H9 (cell line): ENCODE measurements around the gene THBS1. TPM values are rescaled to one million over a fixed set of nuclear protein-coding genes. Genes with fewer than 3 reads are reported as not detected.

Source experiments
- DNase-seq: peaks from one replicate; pipeline ENCODE4 v3.0.0-alpha.2; 2017
- H2AFZ ChIP-seq: one replicate; pipeline ENCODE4 v1.6.1; 2013; ENCODE audit warnings: mild to moderate bottlenecking, low read length, control low read depth, moderate library complexity
- H2AK5ac ChIP-seq: 2 replicates; pipeline ENCODE4 v1.6.1; 2013; ENCODE audit warnings: low read length, control low read depth, mixed read lengths; ENCODE audit not compliant: insufficient read length
- H2BK120ac ChIP-seq: one replicate; pipeline ENCODE4 v1.6.1; 2013; ENCODE audit warnings: low read depth, mild to moderate bottlenecking, low read length, control low read depth, inconsistent platforms; ENCODE audit not compliant: poor library complexity, severe bottlenecking
- H2BK12ac ChIP-seq: 2 replicates; pipeline ENCODE4 v1.6.1; 2013; ENCODE audit warnings: low read length, control low read depth, mixed read lengths, low read depth; ENCODE audit not compliant: insufficient read length
- H2BK15ac ChIP-seq: 2 replicates; pipeline ENCODE4 v1.6.1; 2013; ENCODE audit warnings: low read depth, low read length, control low read depth
- H2BK20ac ChIP-seq: one replicate; pipeline ENCODE4 v1.6.1; 2013; ENCODE audit warnings: low read depth, mild to moderate bottlenecking, low read length, control low read depth, inconsistent platforms; ENCODE audit not compliant: poor library complexity, severe bottlenecking
- H2BK5ac ChIP-seq: 2 replicates; pipeline ENCODE4 v1.6.1; 2013; ENCODE audit warnings: low read length, control low read depth, mixed read lengths; ENCODE audit not compliant: insufficient read length
- H3K14ac ChIP-seq: 2 replicates; pipeline ENCODE4 v1.6.1; 2013; ENCODE audit warnings: low read length, control low read depth; ENCODE audit not compliant: insufficient read depth
- H3K18ac ChIP-seq: 2 replicates; pipeline ENCODE4 v1.6.1; 2013; ENCODE audit warnings: low read depth, mild to moderate bottlenecking, mixed read lengths, low read length, control low read depth; ENCODE audit not compliant: insufficient read length
- H3K23ac ChIP-seq: 2 replicates; pipeline ENCODE4 v1.6.1; 2013; ENCODE audit warnings: low read length, control low read depth, mixed read lengths, low read depth; ENCODE audit not compliant: insufficient read length
- H3K23me2 ChIP-seq: 2 replicates; pipeline ENCODE4 v1.6.1; 2013; ENCODE audit warnings: low read depth, mild to moderate bottlenecking, mixed read lengths, low read length, control low read depth; ENCODE audit not compliant: insufficient read length, poor library complexity, severe bottlenecking
- H3K27ac ChIP-seq: 2 replicates; pipeline ENCODE4 v1.5.1; 2013; ENCODE audit warnings: low read length, control low read depth, mixed read lengths, low read depth; ENCODE audit not compliant: insufficient read length
- H3K27me3 ChIP-seq: 2 replicates; pipeline ENCODE4 v1.6.1; 2013; ENCODE audit warnings: low read length, control low read depth, inconsistent platforms; ENCODE audit not compliant: insufficient read depth
- H3K4ac ChIP-seq: 2 replicates; pipeline ENCODE4 v1.6.1; 2013; ENCODE audit warnings: low read depth, mild to moderate bottlenecking, control low read depth, inconsistent platforms, low read length, moderate library complexity
- H3K4me1 ChIP-seq: 2 replicates; pipeline ENCODE4 v1.6.1; 2013; ENCODE audit warnings: low read length, control low read depth, inconsistent platforms; ENCODE audit not compliant: insufficient read depth
- H3K4me2 ChIP-seq: 2 replicates; pipeline ENCODE4 v1.6.1; 2013; ENCODE audit warnings: low read length, control low read depth, mixed read lengths; ENCODE audit not compliant: insufficient read length, insufficient read depth
- H3K56ac ChIP-seq: 2 replicates; pipeline ENCODE4 v1.6.1; 2013; ENCODE audit warnings: low read depth, mild to moderate bottlenecking, mixed read lengths, low read length, control low read depth; ENCODE audit not compliant: insufficient read length
- H3K79me1 ChIP-seq: 2 replicates; pipeline ENCODE4 v1.6.1; 2013; ENCODE audit warnings: low read depth, mild to moderate bottlenecking, moderate library complexity, low read length, control low read depth, inconsistent platforms; ENCODE audit not compliant: insufficient read depth, poor library complexity, severe bottlenecking
- H3K79me2 ChIP-seq: 2 replicates; pipeline ENCODE4 v1.6.1; 2013; ENCODE audit warnings: low read length, control low read depth, inconsistent platforms; ENCODE audit not compliant: insufficient read depth
- H3K9ac ChIP-seq: 2 replicates; pipeline ENCODE4 v1.6.1; 2013; ENCODE audit warnings: low read length, control low read depth, mixed read lengths; ENCODE audit not compliant: insufficient read length; ENCODE audit errors: extremely low read depth
- H3K9me3 ChIP-seq: one replicate; pipeline ENCODE4 v1.6.1; 2013; ENCODE audit warnings: low read depth, low read length, inconsistent platforms; ENCODE audit not compliant: control insufficient read depth
- H3T11ph ChIP-seq: one replicate; pipeline ENCODE4 v1.6.1; 2013; ENCODE audit warnings: mild to moderate bottlenecking, low read length, control low read depth, inconsistent platforms
- H4K20me1 ChIP-seq: one replicate; pipeline ENCODE4 v1.6.1; 2013; ENCODE audit not compliant: control insufficient read depth, insufficient read length, insufficient read depth
- H4K5ac ChIP-seq: 2 replicates; pipeline ENCODE4 v1.6.1; 2013; ENCODE audit warnings: low read depth, mild to moderate bottlenecking, mixed read lengths, low read length, control low read depth; ENCODE audit not compliant: insufficient read length
- H4K8ac ChIP-seq: replicated peaks from 2 replicates; pipeline ENCODE4 v1.6.1; 2013; ENCODE audit warnings: low read length, control low read depth, mixed read lengths, low read depth; ENCODE audit not compliant: insufficient read length
- H4K91ac ChIP-seq: 2 replicates; pipeline ENCODE4 v1.6.1; 2013; ENCODE audit warnings: low read depth, mild to moderate bottlenecking, moderate library complexity, mixed read lengths, low read length, control low read depth; ENCODE audit not compliant: insufficient read length
- H3K27ac Mint-ChIP-seq, 3 experiments: 2 replicates in 2 of 3; 3 replicates in 1 of 3; pipeline ENCODE4 v1.8.0; 2020 to 2021; ENCODE audit warnings: mixed read lengths in 3 of 3, mild to moderate bottlenecking in 1 of 3, moderate library complexity in 1 of 3
- H3K27me3 Mint-ChIP-seq: 2 replicates; pipeline ENCODE4 v1.8.0; 2021; ENCODE audit warnings: low read depth, mild to moderate bottlenecking, moderate library complexity, mixed read lengths
- H3K36me3 Mint-ChIP-seq, 3 experiments: 2 replicates in 2 of 3; 3 replicates in 1 of 3; pipeline ENCODE4 v1.8.0; 2020 to 2021; ENCODE audit warnings: low read depth in 3 of 3, mixed read lengths in 3 of 3; ENCODE audit not compliant: insufficient read depth in 1 of 3
- H3K4me1 Mint-ChIP-seq, 2 experiments: 2 replicates each; pipeline ENCODE4 v1.8.0; 2020; ENCODE audit warnings: mixed read lengths in 2 of 2
- H3K4me3 Mint-ChIP-seq, 2 experiments: 2 replicates in 1 of 2; 3 replicates in 1 of 2; pipeline ENCODE4 v1.8.0; 2020 to 2021; ENCODE audit warnings: mild to moderate bottlenecking in 2 of 2, mixed read lengths in 2 of 2, moderate library complexity in 1 of 2
- H3K9me3 Mint-ChIP-seq, 2 experiments: 2 replicates in 1 of 2; 3 replicates in 1 of 2; pipeline ENCODE4 v1.8.0; 2020; ENCODE audit warnings: mild to moderate bottlenecking in 2 of 2, mixed read lengths in 2 of 2, moderate library complexity in 1 of 2
- CTCF ChIP-seq: fragments of 200-600 bp; sonication (generic); conservative IDR thresholded peaks from 3 replicates; pipeline ENCODE4 v1.8.0; 2021; ENCODE audit warnings: antibody characterized with exemption, mild to moderate bottlenecking
- WGBS: extraction: QIAGEN DNeasy Blood & Tissue Kit; methylation state at CpG from one replicate; pipeline ENCODE4 v1.1.7; 2013; ENCODE audit warnings: missing lambda C conversion rate, low lambda C conversion rate, mixed read lengths; ENCODE audit not compliant: insufficient read length; ENCODE audit errors: extremely low coverage; 5-methylcytosine and 5-hydroxymethylcytosine counted together
- total RNA-seq: library from RNA; stranded (reverse); gene quantifications from 2 replicates; pipeline ENCODE4 v1.2.1, GENCODE V29; 2021

The THBS1 gene
- total RNA-seq, 1 experiment from 2014 or later: 72.1 TPM

GRCh38 chr15:39556461-39556860 is 24.4 kb upstream of the THBS1 start:
- no CpG with 5 or more reads among the region's 7 CpGs for WGBS
- no peak overlapping the region for H3K4me3 Mint-ChIP-seq

More at GRCh38 chr15:39556461-39556860, 24.4 kb upstream of the THBS1 start:
- H4K20me1 ChIP-seq: no peaks in the 10 kb centered on the region
- H3K4me1 ChIP-seq: no peaks in the 10 kb centered on the region
- H3K4ac ChIP-seq: no peak overlapping the region
- no peak overlapping the region for H3K9ac ChIP-seq
- Mint-ChIP-seq H3K27me3 (no peaks in the 10 kb centered on the region; the same call in none of the 2 replicates), H3K36me3 (no peaks in the 10 kb centered on the region), H3K4me1 (peaks cover 18 to 20% of the 10 kb centered on the region in 2 experiments), H3K9me3 (no peaks in the 10 kb centered on the region), H3K27ac (no peak overlapping the region)
- H4K8ac ChIP-seq: no peak overlapping the region
- no peak overlapping the region for H4K91ac ChIP-seq
- no peak overlapping the region for H2BK20ac ChIP-seq
- no peaks in the 10 kb centered on the region for H3K23me2 ChIP-seq
- no peak overlapping the region for H3K27ac ChIP-seq
- no peak overlapping the region for H3K18ac ChIP-seq
- H3K9me3 ChIP-seq: no peaks in the 10 kb centered on the region
- no peak overlapping the region for H2AFZ ChIP-seq
- H2BK5ac ChIP-seq: no peak overlapping the region
- no peak overlapping the region for H2BK15ac ChIP-seq
- no peaks in the 10 kb centered on the region for H3K79me2 ChIP-seq
- no peak overlapping the region for H2AK5ac ChIP-seq
- H3T11ph ChIP-seq: no peak overlapping the region
- H2BK120ac ChIP-seq: no peak overlapping the region
- no peak overlapping the region for H3K23ac ChIP-seq
- TF ChIP-seq CTCF: no peak
- no peak overlapping the region for H2BK12ac ChIP-seq
- no peak overlapping the region for H3K4me2 ChIP-seq
- H3K79me1 ChIP-seq: no peaks in the 10 kb centered on the region
- H3K27me3 ChIP-seq: no peaks in the 10 kb centered on the region
- no peak overlapping the region for H3K56ac ChIP-seq
- DNase-seq: no peak
- no peak overlapping the region for H4K5ac ChIP-seq
- no peak overlapping the region for H3K14ac ChIP-seq
